ENCODE results near the gene NOXA1.

- no peak for TF ChIP-seq POLR2AphosphoS5 (IDR thresholded peaks at IDR 0.05; ENCODE audit: low read depth, low read length)
- no peak for TF ChIP-seq POLR2A (IDR thresholded peaks at IDR 0.05; ENCODE audit: low read depth, low read length)
- no peak for TF ChIP-seq TAF1 (IDR thresholded peaks at IDR 0.05; ENCODE audit: borderline replicate concordance, low read depth, low read length)
Measured at GRCh38 chr9:137433916-137434431, 10.8 kb downstream of the NOXA1 start.

All from GM12892 (cell line).